SK-N-SH treated with all-trans-retinoic acid at 6 μM for 48 hours (cell line): ENCODE data around the gene PRSS21.

Experiments
- ARNTL ChIP-seq: fragments of 450-650 bp; formaldehyde crosslinking; IDR thresholded peaks from 2 replicates; pipeline ENCODE4 v1.5.0; 2020; ENCODE audit warnings: low read depth, mild to moderate bottlenecking, moderate library complexity, borderline replicate concordance
- BACH2 ChIP-seq: fragments of 250-450 bp; sonication (Bioruptor Pico); IDR thresholded peaks from 2 replicates; pipeline ENCODE4 v1.9.0; 2021; ENCODE audit warnings: mild to moderate bottlenecking, borderline replicate concordance
- CSDC2 ChIP-seq: fragments of 250-450 bp; sonication (Bioruptor Pico); IDR thresholded peaks from 2 replicates; pipeline ENCODE4 v1.5.0; 2020; ENCODE audit warnings: mild to moderate bottlenecking, moderate library complexity
- GLIS3 ChIP-seq: fragments of 250-450 bp; sonication (Bioruptor Pico); IDR thresholded peaks from 2 replicates; pipeline ENCODE4 v1.5.0; 2020; ENCODE audit warnings: mild to moderate bottlenecking, moderate library complexity
- ISL1 ChIP-seq: fragments of 250-450 bp; sonication (Bioruptor Pico); IDR thresholded peaks from 2 replicates; pipeline ENCODE4 v2.1.2; 2022; ENCODE audit warnings: mild to moderate bottlenecking, moderate library complexity
- TCF4 ChIP-seq: fragments of 250-450 bp; sonication (Bioruptor Pico); IDR thresholded peaks from 2 replicates; pipeline ENCODE4 v1.8.0; 2021; ENCODE audit warnings: mild to moderate bottlenecking, moderate library complexity, borderline replicate concordance
- ZC3H10 ChIP-seq: fragments of 250-450 bp; sonication (Bioruptor Pico); IDR thresholded peaks from 2 replicates; pipeline ENCODE4 v1.5.1; 2021; ENCODE audit warnings: mild to moderate bottlenecking, moderate library complexity
- ZFP30 ChIP-seq: fragments of 450-650 bp; formaldehyde crosslinking; IDR thresholded peaks from 2 replicates; pipeline ENCODE4 v1.5.0; 2022; ENCODE audit warnings: mild to moderate bottlenecking, moderate library complexity
- ZNF565 ChIP-seq: fragments of 450-650 bp; formaldehyde crosslinking; conservative IDR thresholded peaks from 2 replicates; pipeline ENCODE4 v1.5.0; 2020; ENCODE audit warnings: low read depth, mild to moderate bottlenecking, moderate library complexity
- TF ChIP-seq, protein P1 (sequence below): fragments of 250-450 bp; sonication (Bioruptor Pico); IDR thresholded peaks from 2 replicates; pipeline ENCODE4 v1.8.0; 2020; ENCODE audit warnings: mild to moderate bottlenecking, moderate library complexity, borderline replicate concordance
- TF ChIP-seq, protein P2 (sequence below): fragments of 250-450 bp; sonication (Bioruptor Pico); IDR thresholded peaks from 2 replicates; pipeline ENCODE4 v1.5.1; 2020; ENCODE audit warnings: low read depth, mild to moderate bottlenecking, moderate library complexity
- TF ChIP-seq, protein P3 (sequence below): fragments of 250-450 bp; sonication (Bioruptor Pico); IDR thresholded peaks from 2 replicates; pipeline ENCODE4 v1.5.1; 2021; ENCODE audit warnings: mild to moderate bottlenecking, moderate library complexity

DNA sequence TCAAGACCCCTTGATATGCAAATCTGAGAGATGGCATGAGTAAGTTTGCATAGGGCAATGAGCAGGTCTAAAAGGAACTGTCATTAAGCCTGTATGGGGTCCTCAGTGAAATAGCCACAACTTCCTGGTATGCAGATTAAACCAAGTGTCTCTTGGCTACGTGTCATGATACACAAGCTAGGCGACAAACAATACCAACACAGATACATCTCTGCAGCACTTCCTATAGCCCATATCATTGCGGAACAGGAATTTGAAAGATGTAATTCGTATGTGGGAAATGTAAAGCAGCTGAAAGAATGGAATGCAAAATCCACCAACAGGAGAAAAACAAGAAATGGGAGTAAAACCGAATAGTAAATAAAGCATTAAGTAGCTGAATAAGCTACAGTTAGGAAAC lies 28.1 kb downstream of the PRSS21 start:
- TF ChIP-seq, protein P1, sequence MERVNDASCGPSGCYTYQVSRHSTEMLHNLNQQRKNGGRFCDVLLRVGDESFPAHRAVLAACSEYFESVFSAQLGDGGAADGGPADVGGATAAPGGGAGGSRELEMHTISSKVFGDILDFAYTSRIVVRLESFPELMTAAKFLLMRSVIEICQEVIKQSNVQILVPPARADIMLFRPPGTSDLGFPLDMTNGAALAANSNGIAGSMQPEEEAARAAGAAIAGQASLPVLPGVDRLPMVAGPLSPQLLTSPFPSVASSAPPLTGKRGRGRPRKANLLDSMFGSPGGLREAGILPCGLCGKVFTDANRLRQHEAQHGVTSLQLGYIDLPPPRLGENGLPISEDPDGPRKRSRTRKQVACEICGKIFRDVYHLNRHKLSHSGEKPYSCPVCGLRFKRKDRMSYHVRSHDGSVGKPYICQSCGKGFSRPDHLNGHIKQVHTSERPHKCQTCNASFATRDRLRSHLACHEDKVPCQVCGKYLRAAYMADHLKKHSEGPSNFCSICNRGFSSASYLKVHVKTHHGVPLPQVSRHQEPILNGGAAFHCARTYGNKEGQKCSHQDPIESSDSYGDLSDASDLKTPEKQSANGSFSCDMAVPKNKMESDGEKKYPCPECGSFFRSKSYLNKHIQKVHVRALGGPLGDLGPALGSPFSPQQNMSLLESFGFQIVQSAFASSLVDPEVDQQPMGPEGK (CRISPR knock-in tag), result no peak
- TF ChIP-seq, protein P2, sequence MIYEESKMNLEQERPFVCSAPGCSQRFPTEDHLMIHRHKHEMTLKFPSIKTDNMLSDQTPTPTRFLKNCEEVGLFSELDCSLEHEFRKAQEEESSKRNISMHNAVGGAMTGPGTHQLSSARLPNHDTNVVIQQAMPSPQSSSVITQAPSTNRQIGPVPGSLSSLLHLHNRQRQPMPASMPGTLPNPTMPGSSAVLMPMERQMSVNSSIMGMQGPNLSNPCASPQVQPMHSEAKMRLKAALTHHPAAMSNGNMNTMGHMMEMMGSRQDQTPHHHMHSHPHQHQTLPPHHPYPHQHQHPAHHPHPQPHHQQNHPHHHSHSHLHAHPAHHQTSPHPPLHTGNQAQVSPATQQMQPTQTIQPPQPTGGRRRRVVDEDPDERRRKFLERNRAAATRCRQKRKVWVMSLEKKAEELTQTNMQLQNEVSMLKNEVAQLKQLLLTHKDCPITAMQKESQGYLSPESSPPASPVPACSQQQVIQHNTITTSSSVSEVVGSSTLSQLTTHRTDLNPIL (CRISPR knock-in tag), result no peak
- TF ChIP-seq TCF4, result no peak
- TF ChIP-seq CSDC2 (CRISPR knock-in tag), result no peak
- no peak for TF ChIP-seq ARNTL (CRISPR knock-in tag)
- no peak for TF ChIP-seq ISL1
- no peak for TF ChIP-seq BACH2 (CRISPR knock-in tag)
- no peak for TF ChIP-seq ZC3H10 (CRISPR knock-in tag)
- TF ChIP-seq, protein P3, sequence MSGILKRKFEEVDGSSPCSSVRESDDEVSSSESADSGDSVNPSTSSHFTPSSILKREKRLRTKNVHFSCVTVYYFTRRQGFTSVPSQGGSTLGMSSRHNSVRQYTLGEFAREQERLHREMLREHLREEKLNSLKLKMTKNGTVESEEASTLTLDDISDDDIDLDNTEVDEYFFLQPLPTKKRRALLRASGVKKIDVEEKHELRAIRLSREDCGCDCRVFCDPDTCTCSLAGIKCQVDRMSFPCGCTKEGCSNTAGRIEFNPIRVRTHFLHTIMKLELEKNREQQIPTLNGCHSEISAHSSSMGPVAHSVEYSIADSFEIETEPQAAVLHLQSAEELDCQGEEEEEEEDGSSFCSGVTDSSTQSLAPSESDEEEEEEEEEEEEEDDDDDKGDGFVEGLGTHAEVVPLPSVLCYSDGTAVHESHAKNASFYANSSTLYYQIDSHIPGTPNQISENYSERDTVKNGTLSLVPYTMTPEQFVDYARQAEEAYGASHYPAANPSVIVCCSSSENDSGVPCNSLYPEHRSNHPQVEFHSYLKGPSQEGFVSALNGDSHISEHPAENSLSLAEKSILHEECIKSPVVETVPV (CRISPR knock-in tag), result no peak
- TF ChIP-seq ZFP30 (CRISPR knock-in tag), result no peak
- no peak for TF ChIP-seq ZNF565 (CRISPR knock-in tag)
- no peak for TF ChIP-seq GLIS3 (CRISPR knock-in tag)
